H1 (cell line): ENCODE results near the gene WDR6. TPM values are rescaled to one million over a fixed set of nuclear protein-coding genes. Genes with fewer than 3 reads are reported as not detected.

Source experiments
- CTCF ChIA-PET: fragments of 300-600 bp; sonication (Branson Sonifier 250); formaldehyde crosslinking; loops from one replicate; lab custom pipeline; 2021; ENCODE audit not compliant: partially characterized antibody; lab: Charles Lee
- POLR2A ChIA-PET: fragments of 300-600 bp; sonication (Branson Sonifier 250); formaldehyde crosslinking; loops from one replicate; lab custom pipeline; 2021; ENCODE audit warnings: inconsistent platforms; ENCODE audit not compliant: partially characterized antibody; lab: Charles Lee
- DNase-seq, 2 experiments: peaks; one replicate each; pipeline versions ENCODE4 v3.0.0 to v3.0.0-alpha.2; 2010 to 2022; ENCODE audit warnings: low spot score in 2 of 2, low read depth in 1 of 2, mixed read lengths in 1 of 2
- FAIRE-seq: peaks from 2 replicates; lab custom pipeline; 2011; peaks lifted over from hg19 to GRCh38; lab: Jason Lieb, UNC
- H2AFZ ChIP-seq: 2 replicates; pipeline ENCODE4 v1.8.1; 2012; ENCODE audit warnings: low read length, inconsistent platforms
- H2AK5ac ChIP-seq: 2 replicates; pipeline ENCODE4 v1.6.1; 2013; ENCODE audit warnings: low read depth, low read length
- H2BK120ac ChIP-seq: replicated peaks from 2 replicates; pipeline ENCODE3; 2013; ENCODE audit warnings: low read depth, low read length, inconsistent platforms
- H2BK12ac ChIP-seq: 2 replicates; pipeline ENCODE4 v1.6.1; 2013; ENCODE audit warnings: low read depth, low read length
- H2BK15ac ChIP-seq: 2 replicates; pipeline ENCODE4 v1.6.1; 2013; ENCODE audit warnings: low read length
- H2BK20ac ChIP-seq: 2 replicates; pipeline ENCODE4 v1.6.1; 2013; ENCODE audit warnings: low read length
- H2BK5ac ChIP-seq: 2 replicates; pipeline ENCODE4 v1.6.1; 2013; ENCODE audit warnings: low read depth, low read length
- H3K14ac ChIP-seq: 2 replicates; pipeline ENCODE4 v1.6.1; 2013; ENCODE audit warnings: inconsistent platforms; ENCODE audit not compliant: insufficient read length
- H3K18ac ChIP-seq: 2 replicates; pipeline ENCODE4 v1.6.1; 2013; ENCODE audit warnings: low read length; ENCODE audit errors: extremely low read depth
- H3K23ac ChIP-seq: 2 replicates; pipeline ENCODE4 v1.6.1; 2013; ENCODE audit warnings: inconsistent platforms; ENCODE audit not compliant: insufficient read length
- H3K23me2 ChIP-seq: 2 replicates; pipeline ENCODE4 v1.6.1; 2013; ENCODE audit warnings: low read depth, low read length
- H3K27ac ChIP-seq: 2 replicates; pipeline ENCODE4 v1.6.1; 2011; ENCODE audit warnings: low read depth, low read length, inconsistent platforms
- H3K27me3 ChIP-seq, 4 experiments: replicated peaks in 1 of 4; 1 replicate in 1 of 4; 2 replicates in 3 of 4; pipeline versions ENCODE4 v1.6.1 to v1.8.1; 2011 to 2013; ENCODE audit warnings: low read length in 3 of 4, mild to moderate bottlenecking in 3 of 4, inconsistent platforms in 2 of 4, mixed read lengths in 2 of 4, moderate library complexity in 1 of 4; ENCODE audit not compliant: control insufficient read depth in 3 of 4, insufficient read depth in 3 of 4; ENCODE audit errors: extremely low read depth in 1 of 4
- H3K36me3 ChIP-seq, 4 experiments: 2 replicates each; pipeline versions ENCODE4 v1.6.1 to v1.8.1; 2011 to 2013; ENCODE audit warnings: mild to moderate bottlenecking in 4 of 4, low read length in 3 of 4, moderate library complexity in 2 of 4, control low read depth in 1 of 4, inconsistent platforms in 1 of 4; ENCODE audit not compliant: insufficient read depth in 4 of 4, control insufficient read depth in 2 of 4
- H3K4ac ChIP-seq: replicated peaks from 2 replicates; pipeline ENCODE3; 2013; ENCODE audit warnings: low read length, low read depth, mixed read lengths, inconsistent platforms; ENCODE audit not compliant: insufficient read length
- H3K4me1 ChIP-seq, 4 experiments: replicated peaks in 1 of 4; 1 replicate in 1 of 4; 2 replicates in 3 of 4; pipeline versions ENCODE4 v1.6.1 to v1.8.1; 2011 to 2013; ENCODE audit warnings: low read length in 3 of 4, inconsistent platforms in 2 of 4, mixed read lengths in 1 of 4; ENCODE audit not compliant: insufficient read depth in 4 of 4, control insufficient read depth in 3 of 4
- H3K4me2 ChIP-seq, 2 experiments: 2 replicates each; pipeline versions ENCODE4 v1.6.1 to v1.8.1; 2011 to 2013; ENCODE audit warnings: low read depth in 2 of 2, low read length in 2 of 2, control low read depth in 1 of 2, inconsistent platforms in 1 of 2, mild to moderate bottlenecking in 1 of 2; ENCODE audit not compliant: insufficient read depth in 1 of 2
- H3K4me3 ChIP-seq, 4 experiments: fragments of 200-600, 300-600 bp in 1 of 4; sonication (generic), shearing (Covaris generic), sonication (Bioruptor Twin) in 1 of 4; 2 replicates each; pipeline versions ENCODE4 v1.5.1 to v1.8.1; 2011 to 2016; ENCODE audit warnings: low read length in 4 of 4, low read depth in 3 of 4, control low read depth in 2 of 4, inconsistent platforms in 2 of 4, mild to moderate bottlenecking in 2 of 4, mixed read lengths in 1 of 4, moderate library complexity in 1 of 4; ENCODE audit not compliant: insufficient read depth in 2 of 4; ENCODE audit errors: extremely low read depth in 1 of 4
- H3K56ac ChIP-seq: replicated peaks from 2 replicates; pipeline ENCODE3; 2013; ENCODE audit warnings: low read depth, mild to moderate bottlenecking, mixed read lengths, low read length, inconsistent platforms; ENCODE audit not compliant: insufficient read length
- H3K79me1 ChIP-seq: 2 replicates; pipeline ENCODE4 v1.6.1; 2013; ENCODE audit warnings: low read depth, low read length, control low read depth
- H3K79me2 ChIP-seq, 2 experiments: 2 replicates each; pipeline versions ENCODE4 v1.6.1 to v1.8.1; 2012 to 2013; ENCODE audit warnings: low read length in 2 of 2, mild to moderate bottlenecking in 2 of 2, inconsistent platforms in 1 of 2; ENCODE audit not compliant: insufficient read depth in 2 of 2, control insufficient read depth in 1 of 2
- H3K9ac ChIP-seq, 4 experiments: replicated peaks in 1 of 4; 1 replicate in 1 of 4; 2 replicates in 3 of 4; pipeline versions ENCODE4 v1.6.1 to v1.8.1; 2011 to 2013; ENCODE audit warnings: low read depth in 3 of 4, low read length in 3 of 4, control low read depth in 2 of 4, mild to moderate bottlenecking in 2 of 4, moderate library complexity in 2 of 4, inconsistent platforms in 1 of 4; ENCODE audit errors: extremely low read depth in 1 of 4
- H3K9me3 ChIP-seq, 2 experiments: 2 replicates each; pipeline versions ENCODE4 v1.6.1 to v1.8.1; 2012 to 2013; ENCODE audit warnings: mild to moderate bottlenecking in 2 of 2, moderate library complexity in 2 of 2, control low read depth in 1 of 2, inconsistent platforms in 1 of 2, low read depth in 1 of 2, low read length in 1 of 2, mixed read lengths in 1 of 2; ENCODE audit not compliant: insufficient read depth in 2 of 2
- H4K20me1 ChIP-seq, 2 experiments: replicated peaks in 1 of 2; 2 replicates each; pipeline versions ENCODE3 to v1.8.1; 2011 to 2013; ENCODE audit warnings: inconsistent platforms in 2 of 2, low read length in 2 of 2, mild to moderate bottlenecking in 1 of 2; ENCODE audit not compliant: insufficient read depth in 2 of 2, control insufficient read depth in 1 of 2
- H4K5ac ChIP-seq: 2 replicates; pipeline ENCODE4 v1.6.1; 2013; ENCODE audit warnings: low read length, low read depth, mixed read lengths, inconsistent platforms; ENCODE audit not compliant: insufficient read length
- H4K8ac ChIP-seq: 2 replicates; pipeline ENCODE4 v1.8.0; 2013; ENCODE audit warnings: mild to moderate bottlenecking, moderate library complexity, low read length, inconsistent platforms; ENCODE audit not compliant: insufficient read depth; ENCODE audit errors: extremely low read depth
- H4K91ac ChIP-seq: replicated peaks from 2 replicates; pipeline ENCODE3; 2013; ENCODE audit warnings: low read length, mixed read lengths, inconsistent platforms; ENCODE audit not compliant: insufficient read length
- CREB1 ChIP-seq: IDR thresholded peaks from 2 replicates; pipeline ENCODE4 v1.6.1; 2012; ENCODE audit warnings: inconsistent platforms
- EGR1 ChIP-seq: IDR thresholded peaks from 2 replicates; pipeline ENCODE4 v1.6.1; 2011; ENCODE audit warnings: low read depth, low read length, borderline replicate concordance
- POLR2A ChIP-seq, 2 experiments: IDR thresholded peaks; 1 replicate in 1 of 2; 2 replicates in 1 of 2; pipeline ENCODE4 v1.6.1; 2011; ENCODE audit warnings: low read depth in 2 of 2, low read length in 2 of 2, mild to moderate bottlenecking in 2 of 2; ENCODE audit errors: control extremely low read depth in 1 of 2
- POLR2AphosphoS5 ChIP-seq: IDR thresholded peaks from 2 replicates; pipeline ENCODE4 v1.6.1; 2011; ENCODE audit warnings: low read depth, low read length
- WGBS, 2 experiments: shearing (Covaris generic) in 1 of 2; methylation state at CpG; one replicate each; pipeline versions ENCODE4 v1.1.6 to v1.1.7; 2013 to 2015; ENCODE audit warnings: low lambda C conversion rate in 2 of 2, mixed read lengths in 2 of 2, inconsistent platforms in 1 of 2, low coverage in 1 of 2, missing lambda C conversion rate in 1 of 2; ENCODE audit not compliant: insufficient replicate concordance in 2 of 2, insufficient coverage in 1 of 2, insufficient read length in 1 of 2; ENCODE audit errors: extremely low coverage in 1 of 2, missing lambda C conversion rate in 1 of 2; 5-methylcytosine and 5-hydroxymethylcytosine counted together
- polyA plus RNA-seq, 7 experiments: library from polyadenylated mRNA; depleted of rRNA in 3 of 7; stranded (reverse) in 5 of 7; unstranded in 2 of 7; fragments of >200 nt in 5 of 7; fragments of 200-250 nt in 2 of 7; gene quantifications; 1 replicate in 5 of 7; 2 replicates in 1 of 7; 4 replicates in 1 of 7; pipeline versions ENCODE4 v1.2.1 to v1.2.3, GENCODE V29; 2011 to 2013; ENCODE audit warnings: missing spikeins in 2 of 7, mixed read lengths in 2 of 7
- total RNA-seq: library from RNA; stranded (reverse); fragmentation: NEBNext Ultra II Directional; extraction: Animal tissue kit (Norgen Biotek cat#: 25700); gene quantifications from 2 replicates; pipeline ENCODE4 v1.2.1, GENCODE V29; 2021
- TF ChIP-seq, protein P1 (sequence below), 3 experiments: IDR thresholded peaks; 1 replicate in 2 of 3; 2 replicates in 1 of 3; pipeline versions ENCODE4 v1.5.1 to v1.6.1; 2011; ENCODE audit warnings: low read length in 3 of 3, mild to moderate bottlenecking in 3 of 3, inconsistent platforms in 2 of 3, low read depth in 1 of 3, moderate library complexity in 1 of 3; ENCODE audit not compliant: insufficient read depth in 1 of 3; ENCODE audit errors: control extremely low read depth in 1 of 3

WDR6 gene
- total and polyA plus RNA-seq, 2 of the 8 experiments (the other 6 are each of a cell fraction or from before 2014, with no cell fraction given) = 180 to 257 TPM

DNA sequence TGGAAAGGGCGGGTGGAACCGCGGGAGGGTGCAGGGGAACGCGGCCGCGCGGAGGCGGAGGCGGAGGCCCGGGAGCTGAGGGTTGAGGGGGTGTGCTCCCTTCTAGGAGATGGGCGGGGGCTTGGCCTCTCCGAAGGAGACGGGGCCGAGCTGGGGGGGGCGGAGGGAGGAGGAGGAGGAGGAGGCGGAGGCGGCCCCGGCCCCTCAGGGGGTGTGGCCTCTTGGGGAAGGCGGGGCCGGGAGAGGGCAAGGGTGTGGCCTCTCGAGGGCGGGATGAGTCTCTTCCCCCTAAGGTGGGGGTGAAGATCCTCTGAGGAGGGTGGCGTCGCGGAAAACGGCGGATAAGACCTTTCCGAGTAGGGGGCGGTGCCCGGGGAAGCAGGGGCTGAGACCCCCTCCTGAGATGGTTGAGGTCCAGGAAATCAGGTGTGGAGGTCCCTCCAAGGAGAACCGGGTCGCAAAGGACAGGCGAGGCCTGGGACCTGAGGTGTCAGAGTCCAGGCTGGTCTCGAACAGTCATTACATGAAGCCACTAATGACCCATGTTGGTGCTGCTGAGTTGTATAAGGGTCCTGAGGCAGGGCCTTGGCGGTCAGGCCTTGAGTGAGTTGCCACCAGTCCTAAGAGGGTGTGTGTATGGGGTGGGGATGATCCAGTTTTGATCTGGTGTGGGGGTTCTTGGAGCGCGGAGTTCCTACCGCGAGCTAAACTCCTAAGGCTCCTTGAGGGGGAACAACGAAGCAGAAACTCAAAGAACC lies 759 bp downstream of the WDR6 start:
- no peaks in the 10 kb centered on the region for H3K27me3 ChIP-seq
- peak overlapping the region; percentile 95 to 98 for H3K4me2 ChIP-seq
- FAIRE-seq = no peak
- no peaks in the 10 kb centered on the region for H3K9me3 ChIP-seq
- H2BK15ac ChIP-seq = no peak overlapping the region
- H2BK5ac ChIP-seq = peak overlapping the region; percentile 99
- H3K9ac ChIP-seq = peak overlapping the region; percentile 91 to 99 (median 98)
- H4K91ac ChIP-seq = peak overlapping the region; percentile 99
- peaks cover 19 to 27% of the 10 kb centered on the region in 2 experiments for H4K20me1 ChIP-seq
- H2AK5ac ChIP-seq = 0 out of 2 replicates have a peak overlapping the region, but pooled peaks have one; percentile 77
- DNase-seq = peak; percentile 70 to 96
- H2BK12ac ChIP-seq = peak overlapping the region; percentile 84; the same call in 1 of the 2 replicates
- peak overlapping the region; percentile 95 for H3K56ac ChIP-seq
- no peak overlapping the region for H2AFZ ChIP-seq
- peak overlapping the region; percentile 100 for H4K8ac ChIP-seq
- H3K14ac ChIP-seq = no peak overlapping the region
- H3K36me3 ChIP-seq = peaks cover 4 to 22% (median 12%) of the 10 kb centered on the region in 4 experiments
- H3K23ac ChIP-seq = no peak overlapping the region
- no peak overlapping the region for H2BK20ac ChIP-seq
- H3K4ac ChIP-seq = peak overlapping the region; percentile 100
- peaks cover 14% of the 10 kb centered on the region for H3K79me1 ChIP-seq
- H2BK120ac ChIP-seq = no peak overlapping the region
- H3K79me2 ChIP-seq = peaks cover 11 to 48% of the 10 kb centered on the region in 2 experiments
- CTCF ChIA-PET = interaction anchor here (0.5 to 24.3 kb wide), 6 partner anchors 7 to 565 kb away, joined by 3 to 467 read pairs (median 21); partner anchors contain the start of genes NDUFAF3 and P4HTM
- POLR2A ChIA-PET = interaction anchor here (0.5 to 38.8 kb wide), 29 partner anchors 5 to 937 kb away, joined by 3 to 1518 read pairs (median 4); partner anchors contain the start of genes ARIH2, CELSR3, DAG1 and DALRD3
- peak overlapping the region; percentile 99 for H3K27ac ChIP-seq
- 36% methylated on average over 18 of the region's 41 CpGs; no CpG with 5 or more reads in 1 of the 2 experiments for WGBS, 2 experiments
- H4K5ac ChIP-seq = peak overlapping the region; percentile 97
- H3K23me2 ChIP-seq = peaks cover 14% of the 10 kb centered on the region
- peaks cover 0 to 12% (median 6%) of the 10 kb centered on the region in 4 experiments; a peak in 5 of 7 replicates for H3K4me1 ChIP-seq
- peak; percentile 29; the same call in 1 of the 2 replicates for TF ChIP-seq EGR1
- 0 out of 3 replicates have a peak, but pooled peaks of 1 of the 2 experiments have one; percentile 43 for TF ChIP-seq POLR2A (IDR thresholded peaks at IDR 0.05; ENCODE audit: control extremely low read depth in 1 of 2, low read depth in 2 of 2, low read length in 2 of 2)
- 0 out of 2 replicates have a peak, but pooled peaks have one; percentile 21 for TF ChIP-seq CREB1
- TF ChIP-seq, protein P1, sequence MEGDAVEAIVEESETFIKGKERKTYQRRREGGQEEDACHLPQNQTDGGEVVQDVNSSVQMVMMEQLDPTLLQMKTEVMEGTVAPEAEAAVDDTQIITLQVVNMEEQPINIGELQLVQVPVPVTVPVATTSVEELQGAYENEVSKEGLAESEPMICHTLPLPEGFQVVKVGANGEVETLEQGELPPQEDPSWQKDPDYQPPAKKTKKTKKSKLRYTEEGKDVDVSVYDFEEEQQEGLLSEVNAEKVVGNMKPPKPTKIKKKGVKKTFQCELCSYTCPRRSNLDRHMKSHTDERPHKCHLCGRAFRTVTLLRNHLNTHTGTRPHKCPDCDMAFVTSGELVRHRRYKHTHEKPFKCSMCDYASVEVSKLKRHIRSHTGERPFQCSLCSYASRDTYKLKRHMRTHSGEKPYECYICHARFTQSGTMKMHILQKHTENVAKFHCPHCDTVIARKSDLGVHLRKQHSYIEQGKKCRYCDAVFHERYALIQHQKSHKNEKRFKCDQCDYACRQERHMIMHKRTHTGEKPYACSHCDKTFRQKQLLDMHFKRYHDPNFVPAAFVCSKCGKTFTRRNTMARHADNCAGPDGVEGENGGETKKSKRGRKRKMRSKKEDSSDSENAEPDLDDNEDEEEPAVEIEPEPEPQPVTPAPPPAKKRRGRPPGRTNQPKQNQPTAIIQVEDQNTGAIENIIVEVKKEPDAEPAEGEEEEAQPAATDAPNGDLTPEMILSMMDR (IDR thresholded peaks at IDR 0.05; ENCODE audit: control extremely low read depth in 1 of 3, insufficient read depth in 1 of 3, low read depth in 1 of 3, low read length in 3 of 3) = no peak
- peak; percentile 17; the same call in 1 of the 2 replicates for TF ChIP-seq POLR2AphosphoS5
- H3K4me3 ChIP-seq = peak overlapping the region; percentile 66 to 94 (median 92)
- peak overlapping the region; percentile 98 for H3K18ac ChIP-seq
